C4-2B (cell line): ENCODE results near the gene HES6.

Experiments used
- H3K27ac ChIP-seq: fragments of 450-650 bp; 2 replicates; pipeline ENCODE4 v1.5.1; 2017
- CTCF ChIP-seq: fragments of 450-650 bp; conservative IDR thresholded peaks from 2 replicates; pipeline ENCODE4 v1.5.1; 2017; ENCODE audit warnings: mild to moderate bottlenecking
- ZFX ChIP-seq: fragments of 450-650 bp; IDR thresholded peaks from 2 replicates; pipeline ENCODE4 v1.6.1; 2017

HES6 gene

GRCh38 chr2:238239863-238240756, at the start of gene HES6:
HES6 (minus strand) TSS chr2:238240038; CDS start chr2:238239905, 133 bp downstream.
- TF ChIP-seq CTCF (no peak), ZFX (0 out of 2 replicates have a peak, but pooled peaks have one; percentile 16)
- peak within 1 kb of the TSS; percentile 84 for H3K27ac ChIP-seq

GRCh38 chr2:238289574-238289973, 49.7 kb upstream of the HES6 start:
- TF ChIP-seq CTCF (no peak), ZFX (no peak)
- H3K27ac ChIP-seq, result peak overlapping the region; percentile 98

- TF ChIP-seq ZFX, result 0 out of 2 replicates have a peak, but pooled peaks have one; percentile 4
- no peak; the same call in 1 of the 2 replicates for TF ChIP-seq CTCF
- H3K27ac ChIP-seq, result peak overlapping the region; percentile 98
Measured at GRCh38 chr2:238288650-238289573, 49.1 kb upstream of the HES6 start.

- H3K27ac ChIP-seq, result peak within 1 kb of the TSS; percentile 98
Measured at GRCh38 chr2:238287737-238288649, 48.2 kb upstream of the HES6 start, which contains the start of gene PER2. PER2 (minus strand) TSS chr2:238288610; CDS start chr2:238277936, 10,674 bp downstream.

GRCh38 chr2:238286987-238287736, 47.3 kb upstream of the HES6 start:
- TF ChIP-seq ZFX, result no peak
- no peak for TF ChIP-seq CTCF

More at GRCh38 chr2:238287737-238288649, 48.2 kb upstream of the HES6 start, which contains the start of gene PER2:
- TF ChIP-seq CTCF, result no peak
- peak; percentile 39; the same call in 1 of the 2 replicates for TF ChIP-seq ZFX

GRCh38 chr2:238286551-238286950, 46.7 kb upstream of the HES6 start:
- no peak for TF ChIP-seq ZFX
- TF ChIP-seq CTCF, result no peak
- peak overlapping the region; percentile 98 for H3K27ac ChIP-seq

More at GRCh38 chr2:238286987-238287736, 47.3 kb upstream of the HES6 start:
- peak overlapping the region; percentile 98 for H3K27ac ChIP-seq
